Right hindlimb (tissue), 1 donor: Measurements from ENCODE around the gene KCNJ5.

Experiments used
- DNase-seq: peaks from one replicate; pipeline ENCODE4 v3.0.0-alpha.2; 2018

The KCNJ5 gene

GRCh38 chr11:128964463-128964930, 73.3 kb downstream of the KCNJ5 start:
- DNase-seq = no peak

GRCh38 chr11:128965485-128965884, 74.3 kb downstream of the KCNJ5 start:
- no peak for DNase-seq

- no peak for DNase-seq
Measured at GRCh38 chr11:128967578-128967977, 76.4 kb downstream of the KCNJ5 start.

- no peak for DNase-seq
Measured at GRCh38 chr11:128968916-128969315, 77.8 kb downstream of the KCNJ5 start.
